Panc1 (cell line): ENCODE results near the gene DDB1.

ENCODE experiments used
- CTCF ChIP-seq: fragments of 450-650 bp; IDR thresholded peaks from 2 replicates; pipeline ENCODE4 v1.5.1; 2017; ENCODE audit warnings: mild to moderate bottlenecking
- POLR2AphosphoS5 ChIP-seq: IDR thresholded peaks from 2 replicates; pipeline ENCODE4 v1.6.1; 2012; ENCODE audit warnings: mild to moderate bottlenecking, low read depth, low read length, moderate library complexity
- SIN3A ChIP-seq: IDR thresholded peaks from 2 replicates; pipeline ENCODE4 v1.6.1; 2012; ENCODE audit warnings: low read depth, mild to moderate bottlenecking, low read length, moderate library complexity, borderline replicate concordance; ENCODE audit not compliant: insufficient read depth
- TCF7L2 ChIP-seq: IDR thresholded peaks from 2 replicates; pipeline ENCODE4 v1.6.1; 2011; ENCODE audit warnings: mild to moderate bottlenecking, low read depth, low read length, inconsistent platforms
- TF ChIP-seq, protein P1 (sequence below), 2 experiments: IDR thresholded peaks; 2 replicates each; pipeline ENCODE4 v1.6.1; 2011 to 2012; ENCODE audit warnings: low read depth in 2 of 2, control low read depth in 1 of 2, low read length in 1 of 2, mild to moderate bottlenecking in 1 of 2, moderate library complexity in 1 of 2; ENCODE audit not compliant: insufficient read depth in 1 of 2

DNA sequence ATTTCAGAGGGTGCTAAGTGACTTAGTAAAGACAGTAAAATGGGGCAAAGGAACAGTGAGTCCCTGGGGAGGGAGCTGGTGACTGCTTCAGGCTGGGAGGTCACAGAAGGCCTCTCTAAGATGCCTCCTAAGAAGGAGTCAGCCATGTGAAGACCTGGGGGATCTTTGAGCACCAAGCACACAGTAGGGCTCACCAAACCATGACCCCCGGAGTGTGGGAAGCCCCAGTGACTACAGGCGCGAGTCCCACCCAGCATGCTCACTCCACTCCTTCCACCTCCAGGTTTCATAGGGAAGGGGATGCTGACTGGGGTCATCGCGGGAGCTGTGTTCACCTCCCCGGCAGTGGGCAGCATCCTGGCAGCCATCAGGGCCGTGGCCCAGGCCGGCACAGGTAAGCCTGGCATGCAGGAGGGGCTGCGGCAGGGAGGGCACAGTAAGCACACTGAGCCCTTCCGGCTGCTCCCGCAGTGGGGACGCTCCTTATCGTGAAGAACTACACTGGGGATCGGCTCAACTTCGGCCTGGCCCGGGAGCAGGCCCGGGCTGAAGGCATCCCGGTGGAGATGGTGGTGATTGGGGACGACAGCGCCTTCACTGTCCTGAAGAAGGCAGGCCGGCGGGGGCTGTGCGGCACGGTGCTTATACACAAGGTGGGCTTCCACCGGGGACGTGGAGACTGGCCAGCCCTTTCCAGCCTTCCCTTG lies 6.0 kb upstream of the DDB1 start:
- TF ChIP-seq CTCF, result no peak
- TF ChIP-seq SIN3A, result no peak
- TF ChIP-seq POLR2AphosphoS5, result no peak
- TF ChIP-seq TCF7L2, result no peak
- TF ChIP-seq, protein P1, sequence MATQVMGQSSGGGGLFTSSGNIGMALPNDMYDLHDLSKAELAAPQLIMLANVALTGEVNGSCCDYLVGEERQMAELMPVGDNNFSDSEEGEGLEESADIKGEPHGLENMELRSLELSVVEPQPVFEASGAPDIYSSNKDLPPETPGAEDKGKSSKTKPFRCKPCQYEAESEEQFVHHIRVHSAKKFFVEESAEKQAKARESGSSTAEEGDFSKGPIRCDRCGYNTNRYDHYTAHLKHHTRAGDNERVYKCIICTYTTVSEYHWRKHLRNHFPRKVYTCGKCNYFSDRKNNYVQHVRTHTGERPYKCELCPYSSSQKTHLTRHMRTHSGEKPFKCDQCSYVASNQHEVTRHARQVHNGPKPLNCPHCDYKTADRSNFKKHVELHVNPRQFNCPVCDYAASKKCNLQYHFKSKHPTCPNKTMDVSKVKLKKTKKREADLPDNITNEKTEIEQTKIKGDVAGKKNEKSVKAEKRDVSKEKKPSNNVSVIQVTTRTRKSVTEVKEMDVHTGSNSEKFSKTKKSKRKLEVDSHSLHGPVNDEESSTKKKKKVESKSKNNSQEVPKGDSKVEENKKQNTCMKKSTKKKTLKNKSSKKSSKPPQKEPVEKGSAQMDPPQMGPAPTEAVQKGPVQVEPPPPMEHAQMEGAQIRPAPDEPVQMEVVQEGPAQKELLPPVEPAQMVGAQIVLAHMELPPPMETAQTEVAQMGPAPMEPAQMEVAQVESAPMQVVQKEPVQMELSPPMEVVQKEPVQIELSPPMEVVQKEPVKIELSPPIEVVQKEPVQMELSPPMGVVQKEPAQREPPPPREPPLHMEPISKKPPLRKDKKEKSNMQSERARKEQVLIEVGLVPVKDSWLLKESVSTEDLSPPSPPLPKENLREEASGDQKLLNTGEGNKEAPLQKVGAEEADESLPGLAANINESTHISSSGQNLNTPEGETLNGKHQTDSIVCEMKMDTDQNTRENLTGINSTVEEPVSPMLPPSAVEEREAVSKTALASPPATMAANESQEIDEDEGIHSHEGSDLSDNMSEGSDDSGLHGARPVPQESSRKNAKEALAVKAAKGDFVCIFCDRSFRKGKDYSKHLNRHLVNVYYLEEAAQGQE (IDR thresholded peaks at IDR 0.05; ENCODE audit: insufficient read depth in 1 of 2, low read depth in 2 of 2, low read length in 1 of 2), result no peak
